Stomach (tissue), 9 donors: Measurements from ENCODE around the gene TRPC3. TPM values are rescaled to one million over a fixed set of nuclear protein-coding genes. Genes with fewer than 3 reads are reported as not detected.

Experiments used
- DNase-seq, 2 donors: peaks; one replicate each; pipeline versions ENCODE4 v3.0.0 to v3.0.0-alpha.2; 2013 to 2019
- H3K27ac ChIP-seq, 5 donors: fragments of 200-600 bp in 4 of 5; sonication (generic) in 4 of 5; one replicate each; pipeline ENCODE4 v1.5.1; 2013 to 2019; ENCODE audit warnings: mild to moderate bottlenecking in 1 of 5, moderate library complexity in 1 of 5
- H3K27me3 ChIP-seq, 3 donors: fragments of 200-600 bp; sonication (generic); one replicate each; pipeline ENCODE4 v1.5.1; 2017 to 2019; ENCODE audit warnings: mixed run types in 1 of 3
- H3K36me3 ChIP-seq, 4 donors: fragments of 200-600 bp; sonication (generic); 1 replicate in 3 of 4; 2 replicates in 1 of 4; pipeline ENCODE4 v1.5.1; 2016 to 2019
- H3K4me1 ChIP-seq, 4 donors: fragments of 200-600 bp; sonication (generic); one replicate each; pipeline ENCODE4 v1.5.1; 2016 to 2019
- H3K4me3 ChIP-seq, 4 donors: fragments of 200-600 bp; sonication (generic) in 3 of 4; one replicate each; pipeline ENCODE4 v1.5.1; 2016 to 2019; ENCODE audit warnings: mild to moderate bottlenecking in 1 of 4
- H3K9me3 ChIP-seq, 4 donors: fragments of 200-600 bp; sonication (generic); one replicate each; pipeline ENCODE4 v1.5.1; 2016 to 2019
- EP300 ChIP-seq: sonication (generic); formaldehyde crosslinking; IDR thresholded peaks from one replicate; pipeline ENCODE4 v1.6.1; 2017; ENCODE audit warnings: antibody characterized with exemption
- POLR2A ChIP-seq, 4 donors: fragments of 450-650 bp; IDR thresholded peaks; one replicate each; pipeline ENCODE4 v1.6.1; 2016; ENCODE audit warnings: antibody characterized with exemption in 4 of 4, control low read depth in 2 of 4, mild to moderate bottlenecking in 1 of 4, moderate library complexity in 1 of 4
- POLR2AphosphoS5 ChIP-seq, 3 donors: sonication (generic); formaldehyde crosslinking; IDR thresholded peaks; one replicate each; pipeline ENCODE4 v1.6.1; 2016; ENCODE audit warnings: antibody characterized with exemption in 3 of 3
- WGBS, 5 donors: extraction: QIAGEN DNeasy Blood & Tissue Kit in 3 of 5; methylation state at CpG; one replicate each; pipeline versions ENCODE4 v1.1.5 to v1.1.7; 2013 to 2018; 5-methylcytosine and 5-hydroxymethylcytosine counted together
- intact Hi-C: fragments of 100-400 bp; cut with DNase I; formaldehyde crosslinking; loops from one replicate; pipeline ENCODE4 v1.15.1; 2023; ENCODE audit warnings: low total_unique reads
- polyA plus RNA-seq, 3 donors: library from polyadenylated mRNA; stranded (reverse); fragments of 200-250 nt; gene quantifications; one replicate each; pipeline ENCODE4 v1.2.3, GENCODE V29; 2013
- total RNA-seq, 5 donors: library from RNA; depleted of rRNA; stranded (reverse); fragments of >200 nt; gene quantifications; one replicate each; pipeline versions ENCODE4 v1.1.0 to v1.2.3, GENCODE V29; 2014 to 2016
- TF ChIP-seq, protein P1 (sequence below), 7 experiments: fragments of 450-650 bp in 4 of 7; fragments of 200-600 bp in 3 of 7; sonication (generic) in 3 of 7; IDR thresholded peaks; one replicate each; pipeline ENCODE4 v1.5.1; 2016 to 2019; ENCODE audit warnings: antibody characterized with exemption in 7 of 7, control low read depth in 2 of 7, mild to moderate bottlenecking in 1 of 7
- donor health status: healthy with polysubstance abuse.
- donor health status: Bipolar disorder and iron deficiency.
- donor health status: healthy.

Gene TRPC3
- total and polyA plus RNA-seq, 8 donors = 0.31 to 3.7 (median 0.70) TPM; not detected in 4

DNA sequence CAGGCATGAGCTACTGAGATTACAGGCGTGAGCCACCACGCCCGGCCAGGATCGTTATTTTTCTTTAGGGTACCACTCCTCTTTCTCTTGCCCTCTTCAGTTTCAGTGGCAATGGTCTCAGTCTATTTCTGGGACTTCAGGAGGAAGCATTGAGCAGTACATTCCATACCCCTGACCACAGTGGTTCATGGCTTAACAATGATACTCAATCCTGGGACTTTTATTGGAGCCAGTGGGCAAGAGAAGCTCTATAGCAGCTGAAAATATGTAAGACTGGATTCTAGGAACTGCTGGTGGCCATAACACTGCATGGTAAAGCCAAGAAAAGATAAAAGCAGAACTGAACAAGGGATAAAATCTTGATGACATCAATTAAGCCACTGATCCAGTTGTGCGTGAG lies 122.3 kb downstream of the TRPC3 start:
- peaks cover 0 to 70% (median 67%) of the 10 kb centered on the region in 4 donors for H3K36me3 ChIP-seq
- H3K4me1 ChIP-seq = peaks cover 0 to 6% (median 3%) of the 10 kb centered on the region in 4 donors
- no peaks in the 10 kb centered on the region for H3K9me3 ChIP-seq
- H3K27ac ChIP-seq = no peak overlapping the region
- no peaks in the 10 kb centered on the region for H3K27me3 ChIP-seq
- WGBS, 5 donors = 77 to 98% (median 93%) methylated on average over 5 of the region's 5 CpGs
- H3K4me3 ChIP-seq = no peak overlapping the region
- intact Hi-C loops = no loop called here
- TF ChIP-seq POLR2AphosphoS5 (IDR thresholded peaks at IDR 0.05) = no peak
- no peak for TF ChIP-seq POLR2A (IDR thresholded peaks at IDR 0.05)
- TF ChIP-seq, protein P1, sequence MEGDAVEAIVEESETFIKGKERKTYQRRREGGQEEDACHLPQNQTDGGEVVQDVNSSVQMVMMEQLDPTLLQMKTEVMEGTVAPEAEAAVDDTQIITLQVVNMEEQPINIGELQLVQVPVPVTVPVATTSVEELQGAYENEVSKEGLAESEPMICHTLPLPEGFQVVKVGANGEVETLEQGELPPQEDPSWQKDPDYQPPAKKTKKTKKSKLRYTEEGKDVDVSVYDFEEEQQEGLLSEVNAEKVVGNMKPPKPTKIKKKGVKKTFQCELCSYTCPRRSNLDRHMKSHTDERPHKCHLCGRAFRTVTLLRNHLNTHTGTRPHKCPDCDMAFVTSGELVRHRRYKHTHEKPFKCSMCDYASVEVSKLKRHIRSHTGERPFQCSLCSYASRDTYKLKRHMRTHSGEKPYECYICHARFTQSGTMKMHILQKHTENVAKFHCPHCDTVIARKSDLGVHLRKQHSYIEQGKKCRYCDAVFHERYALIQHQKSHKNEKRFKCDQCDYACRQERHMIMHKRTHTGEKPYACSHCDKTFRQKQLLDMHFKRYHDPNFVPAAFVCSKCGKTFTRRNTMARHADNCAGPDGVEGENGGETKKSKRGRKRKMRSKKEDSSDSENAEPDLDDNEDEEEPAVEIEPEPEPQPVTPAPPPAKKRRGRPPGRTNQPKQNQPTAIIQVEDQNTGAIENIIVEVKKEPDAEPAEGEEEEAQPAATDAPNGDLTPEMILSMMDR (IDR thresholded peaks at IDR 0.05) = no peak
- TF ChIP-seq EP300 = no peak
- no peak for DNase-seq

Other genes with a start within 250 kb of the TRPC3 start
- under 1 TPM in 1 of 5 donors, not detected in 4; 0.18 TPM for gene SMIM43, start 186.9 kb downstream of the TRPC3 start, total RNA-seq
- gene SMIM43, start 186.9 kb downstream of the TRPC3 start, polyA plus RNA-seq = under 1 TPM in 2 of 3 donors, not detected in 1; 0.10 to 0.31 TPM
- 100 to 1,000 TPM in 1 of 5 donors, 10 to 100 TPM in 4; 10.4 to 162 (median 34.5) TPM for gene EXOSC9, start 150.7 kb downstream of the TRPC3 start, total RNA-seq
- gene EXOSC9, start 150.7 kb downstream of the TRPC3 start, polyA plus RNA-seq = 10 to 100 TPM; 16.4 to 22.0 (median 18.6) TPM
- 10 to 100 TPM in 2 of 5 donors, 1 to 10 TPM in 2, not detected in 1; 3.6 to 14.2 (median 10.1) TPM for gene CCNA2, start 128.2 kb downstream of the TRPC3 start, total RNA-seq
- gene CCNA2, start 128.2 kb downstream of the TRPC3 start, polyA plus RNA-seq = 1 to 10 TPM; 2.0 to 8.8 (median 4.8) TPM
- gene BBS7, start 81.6 kb downstream of the TRPC3 start, total RNA-seq = 10 to 100 TPM; 10.3 to 22.2 (median 19.3) TPM
- gene BBS7, start 81.6 kb downstream of the TRPC3 start, polyA plus RNA-seq = 1 to 10 TPM; 6.7 to 8.7 (median 7.8) TPM
- gene BLTP1, start 200.3 kb upstream of the TRPC3 start, total RNA-seq = 100 to 1,000 TPM in 3 of 5 donors, 10 to 100 TPM in 2; 53.9 to 176 (median 102) TPM
- gene BLTP1, start 200.3 kb upstream of the TRPC3 start, polyA plus RNA-seq = 10 to 100 TPM in 1 of 3 donors, 1 to 10 TPM in 2; 3.0 to 17.4 (median 7.5) TPM